Karpas-422 (cell line): Measurements from ENCODE around the gene ZNF57. TPM values are rescaled to one million over a fixed set of nuclear protein-coding genes. Genes with fewer than 3 reads are reported as not detected.

ENCODE experiments used
- DNase-seq: peaks from one replicate; pipeline ENCODE4 v3.0.0-alpha.2; 2015
- H2AFZ ChIP-seq: fragments of 200-600 bp; sonication (generic); 2 replicates; pipeline ENCODE4 v1.6.1; 2014; ENCODE audit warnings: antibody characterized with exemption, low read length, mixed read lengths
- H3K27ac ChIP-seq: fragments of 200-600 bp; sonication (generic); 2 replicates; pipeline ENCODE4 v1.5.1; 2014; ENCODE audit warnings: mild to moderate bottlenecking, low read length, moderate library complexity
- H3K27me3 ChIP-seq: fragments of 200-600 bp; sonication (generic); 2 replicates; pipeline ENCODE4 v1.6.1; 2014; ENCODE audit warnings: low read length, mixed read lengths
- H3K36me3 ChIP-seq: fragments of 200-600 bp; sonication (generic); 2 replicates; pipeline ENCODE4 v1.6.1; 2014; ENCODE audit warnings: low read length, mixed read lengths; ENCODE audit not compliant: insufficient read depth
- H3K4me1 ChIP-seq: fragments of 200-600 bp; sonication (generic); 2 replicates; pipeline ENCODE4 v1.6.1; 2014; ENCODE audit warnings: mild to moderate bottlenecking, low read length, mixed read lengths
- H3K4me2 ChIP-seq: fragments of 200-600 bp; sonication (generic); 2 replicates; pipeline ENCODE4 v1.6.1; 2014; ENCODE audit warnings: low read length, low read depth, mild to moderate bottlenecking; ENCODE audit not compliant: poor library complexity, severe bottlenecking
- H3K4me3 ChIP-seq: fragments of 200-600 bp; sonication (generic); 2 replicates; pipeline ENCODE4 v1.5.1; 2014; ENCODE audit warnings: mild to moderate bottlenecking, antibody characterized with exemption, low read length, mixed read lengths
- H3K79me2 ChIP-seq: fragments of 200-600 bp; sonication (generic); 2 replicates; pipeline ENCODE4 v1.6.1; 2014; ENCODE audit warnings: mild to moderate bottlenecking, low read length, mixed read lengths
- H3K9ac ChIP-seq: fragments of 200-600 bp; sonication (generic); 2 replicates; pipeline ENCODE4 v1.6.0; 2014; ENCODE audit warnings: low read length
- H3K9me2 ChIP-seq: fragments of 200-600 bp; sonication (generic), shearing (Covaris generic); replicated peaks from 2 replicates; pipeline ENCODE4 v1.6.0; 2014; ENCODE audit warnings: mild to moderate bottlenecking, low read length, moderate library complexity; ENCODE audit not compliant: insufficient read depth
- H3K9me3 ChIP-seq: fragments of 300-700, 200-600 bp; sonication (generic); 2 replicates; pipeline ENCODE4 v1.6.1; 2014; ENCODE audit warnings: low read length, mixed read lengths
- H4K20me1 ChIP-seq: fragments of 200-600 bp; sonication (generic); 2 replicates; pipeline ENCODE4 v1.6.1; 2014; ENCODE audit warnings: mild to moderate bottlenecking, antibody characterized with exemption, low read length, low read depth; ENCODE audit not compliant: insufficient read depth
- total RNA-seq: library from RNA; depleted of rRNA; stranded (reverse); fragments of >200 nt; shearing (Covaris generic); gene quantifications from 2 replicates; pipeline ENCODE4 v1.2.3, GENCODE V29; 2014; ENCODE audit warnings: low replicate concordance

Gene ZNF57
- total RNA-seq, 1 experiment from 2014 or later = 1.0 TPM

- no peaks in the 10 kb centered on the region for H3K9me3 ChIP-seq
- no peaks in the 10 kb centered on the region for H3K9me2 ChIP-seq
- no peak overlapping the region for H3K9ac ChIP-seq
- no peaks in the 10 kb centered on the region for H4K20me1 ChIP-seq
- no peaks in the 10 kb centered on the region for H3K36me3 ChIP-seq
- H2AFZ ChIP-seq = no peak overlapping the region
- H3K4me2 ChIP-seq = no peak overlapping the region
- H3K4me1 ChIP-seq = peaks cover 5% of the 10 kb centered on the region
- H3K27me3 ChIP-seq = no peaks in the 10 kb centered on the region
- H3K79me2 ChIP-seq = peaks cover 31% of the 10 kb centered on the region
- H3K4me3 ChIP-seq = no peak overlapping the region
- DNase-seq = no peak
- H3K27ac ChIP-seq = no peak overlapping the region
These were observed 6.0 kb downstream of the ZNF57 start for GRCh38 chr19:2906631-2907195.

- no peaks in the 10 kb centered on the region for H3K9me2 ChIP-seq
- H3K4me1 ChIP-seq = no peaks in the 10 kb centered on the region
- H4K20me1 ChIP-seq = no peaks in the 10 kb centered on the region
- no peak overlapping the region for H3K27ac ChIP-seq
- H3K9ac ChIP-seq = no peak overlapping the region
- H2AFZ ChIP-seq = no peak overlapping the region
- no peak for DNase-seq
- peaks cover 10% of the 10 kb centered on the region for H3K36me3 ChIP-seq
- H3K27me3 ChIP-seq = no peaks in the 10 kb centered on the region
- H3K79me2 ChIP-seq = peaks cover 8% of the 10 kb centered on the region; the same call in 1 of the 2 replicates
- no peak overlapping the region for H3K4me2 ChIP-seq
- H3K4me3 ChIP-seq = no peak overlapping the region
- no peaks in the 10 kb centered on the region; the same call in none of the 2 replicates for H3K9me3 ChIP-seq
These were observed 11.6 kb downstream of the ZNF57 start for GRCh38 chr19:2912306-2912705.

- no peaks in the 10 kb centered on the region for H4K20me1 ChIP-seq
- no peak overlapping the region for H3K27ac ChIP-seq
- H3K9ac ChIP-seq = no peak overlapping the region
- H3K4me2 ChIP-seq = no peak overlapping the region
- peaks cover 8% of the 10 kb centered on the region for H3K9me3 ChIP-seq
- peaks cover 21% of the 10 kb centered on the region for H3K36me3 ChIP-seq
- H3K79me2 ChIP-seq = 0 out of 2 replicates have a peak, but pooled peaks cover 2% of the 10 kb centered on the region
- no peaks in the 10 kb centered on the region for H3K4me1 ChIP-seq
- H3K27me3 ChIP-seq = no peaks in the 10 kb centered on the region
- H2AFZ ChIP-seq = no peak overlapping the region
- H3K4me3 ChIP-seq = no peak overlapping the region
- H3K9me2 ChIP-seq = no peaks in the 10 kb centered on the region
- no peak for DNase-seq
These were observed 16.8 kb downstream of the ZNF57 start for GRCh38 chr19:2917275-2918184.

DNA sequence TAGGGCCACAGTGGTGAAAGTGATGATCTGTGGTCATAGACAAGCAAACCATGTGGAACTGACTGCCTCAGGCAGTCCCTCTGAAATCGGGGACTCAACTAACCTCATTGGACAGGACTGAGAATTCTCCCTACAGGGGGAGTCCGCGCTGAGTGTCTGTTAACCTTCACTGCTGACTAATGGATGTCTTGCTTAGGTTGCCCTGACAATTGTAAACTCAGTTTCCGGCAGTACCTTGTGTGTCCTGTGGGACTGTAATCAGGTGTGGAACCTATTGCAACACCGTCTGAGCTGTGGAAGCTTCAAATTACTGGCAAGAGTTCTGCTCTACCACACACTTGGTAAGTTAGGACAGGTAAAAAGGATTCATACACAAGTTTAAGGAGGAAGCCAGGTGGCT, 22.3 kb downstream of the ZNF57 start:
- Histone ChIP-seq H2AFZ (no peak overlapping the region), H3K4me2 (no peak overlapping the region), H3K79me2 (no peaks in the 10 kb centered on the region), H4K20me1 (no peaks in the 10 kb centered on the region), H3K9me3 (peaks cover 3% of the 10 kb centered on the region), H3K27ac (no peak overlapping the region), H3K4me3 (no peak overlapping the region), H3K9me2 (no peaks in the 10 kb centered on the region), H3K36me3 (peaks cover 4% of the 10 kb centered on the region), H3K9ac (no peak overlapping the region), H3K4me1 (no peaks in the 10 kb centered on the region), H3K27me3 (no peaks in the 10 kb centered on the region)
- no peak for DNase-seq

DNA sequence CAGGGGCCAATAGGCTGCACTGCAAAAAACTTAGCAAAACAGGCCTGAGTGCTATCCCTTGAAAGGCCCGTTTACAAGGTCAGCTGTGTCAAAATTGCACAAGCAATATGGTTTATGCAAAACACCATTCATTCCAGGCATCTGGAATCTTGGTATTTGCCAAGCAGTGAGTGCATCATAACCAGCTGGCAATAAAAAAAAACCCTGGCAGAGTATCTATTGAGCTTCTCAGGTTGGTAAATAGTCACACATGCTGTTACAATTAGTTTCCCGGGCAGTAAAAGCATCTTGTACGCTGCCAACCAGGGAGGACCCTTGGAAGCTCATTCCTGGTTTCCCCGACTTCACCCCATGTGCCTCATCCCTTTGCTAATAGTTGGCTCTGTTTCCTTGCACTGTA, 22.8 kb downstream of the ZNF57 start:
- no peaks in the 10 kb centered on the region for H3K27me3 ChIP-seq

GRCh38 chr19:2926341-2927031, 25.8 kb downstream of the ZNF57 start:
- no peak overlapping the region for H3K4me2 ChIP-seq
- DNase-seq = no peak
- H3K79me2 ChIP-seq = no peaks in the 10 kb centered on the region
- no peak overlapping the region for H3K4me3 ChIP-seq
- H3K9me2 ChIP-seq = no peaks in the 10 kb centered on the region
- no peaks in the 10 kb centered on the region for H3K27me3 ChIP-seq
- no peaks in the 10 kb centered on the region for H4K20me1 ChIP-seq
- no peaks in the 10 kb centered on the region for H3K9me3 ChIP-seq
- no peaks in the 10 kb centered on the region for H3K36me3 ChIP-seq
- no peak overlapping the region for H3K9ac ChIP-seq
- no peak overlapping the region for H3K27ac ChIP-seq
- H2AFZ ChIP-seq = no peak overlapping the region
- H3K4me1 ChIP-seq = no peaks in the 10 kb centered on the region

More for the DNA sequence above, 22.8 kb downstream of the ZNF57 start:
- no peak overlapping the region for H3K4me3 ChIP-seq
- H2AFZ ChIP-seq = no peak overlapping the region
- DNase-seq = no peak
- H4K20me1 ChIP-seq = no peaks in the 10 kb centered on the region
- H3K9me2 ChIP-seq = no peaks in the 10 kb centered on the region
- H3K36me3 ChIP-seq = no peaks in the 10 kb centered on the region
- H3K4me2 ChIP-seq = no peak overlapping the region
- H3K4me1 ChIP-seq = no peaks in the 10 kb centered on the region
- no peak overlapping the region for H3K27ac ChIP-seq
- H3K9ac ChIP-seq = no peak overlapping the region
- no peaks in the 10 kb centered on the region for H3K79me2 ChIP-seq
- H3K9me3 ChIP-seq = no peaks in the 10 kb centered on the region

GRCh38 chr19:2927032-2927430, 26.3 kb downstream of the ZNF57 start:
- H3K4me3 ChIP-seq = no peak overlapping the region
- no peaks in the 10 kb centered on the region for H3K4me1 ChIP-seq
- no peaks in the 10 kb centered on the region for H3K79me2 ChIP-seq
- H3K9me2 ChIP-seq = no peaks in the 10 kb centered on the region
- no peak for DNase-seq
- H3K9ac ChIP-seq = no peak overlapping the region
- H4K20me1 ChIP-seq = no peaks in the 10 kb centered on the region
- H3K27me3 ChIP-seq = no peaks in the 10 kb centered on the region
- H3K9me3 ChIP-seq = no peaks in the 10 kb centered on the region
- no peak overlapping the region for H3K4me2 ChIP-seq
- no peak overlapping the region for H3K27ac ChIP-seq
- H2AFZ ChIP-seq = no peak overlapping the region
- H3K36me3 ChIP-seq = no peaks in the 10 kb centered on the region

DNA sequence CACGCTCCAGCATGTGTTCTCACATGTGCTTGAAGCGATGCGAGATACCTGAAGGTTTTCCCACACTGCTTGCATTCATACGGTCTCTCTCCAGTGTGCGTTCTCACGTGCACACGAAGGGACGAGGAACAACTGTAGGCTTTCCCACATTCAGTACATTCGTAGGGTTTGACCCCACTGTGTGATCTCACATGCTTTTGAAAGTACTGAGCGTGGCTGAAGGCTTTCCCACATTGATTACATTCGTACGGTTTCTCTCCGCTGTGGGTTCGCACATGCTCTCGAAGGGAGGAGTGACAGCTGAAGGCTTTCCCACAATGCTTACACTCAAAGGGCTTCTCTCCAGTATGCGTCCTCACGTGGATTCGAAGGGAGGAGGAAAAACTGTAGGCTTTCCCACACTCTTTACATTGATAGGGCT, 32.8 kb downstream of the ZNF57 start:
- Histone ChIP-seq H3K4me3 (no peak overlapping the region), H3K9me2 (no peaks in the 10 kb centered on the region), H3K4me1 (no peaks in the 10 kb centered on the region), H3K27ac (no peak overlapping the region), H3K4me2 (no peak overlapping the region), H3K9ac (no peak overlapping the region), H3K9me3 (peaks cover 17% of the 10 kb centered on the region), H3K27me3 (no peaks in the 10 kb centered on the region), H4K20me1 (no peaks in the 10 kb centered on the region), H2AFZ (no peak overlapping the region), H3K36me3 (no peaks in the 10 kb centered on the region), H3K79me2 (no peaks in the 10 kb centered on the region)
- DNase-seq = no peak
